Mesothelial cell of epicardium (in vitro differentiated cells): ENCODE data around the gene SPATS2L. TPM values are rescaled to one million over a fixed set of nuclear protein-coding genes. Genes with fewer than 3 reads are reported as not detected.
A peak's percentile ranks its signal among the peaks of the same experiment; 100 is the strongest.

Experiments
- DNase-seq, 2 experiments: peaks; one replicate each; pipeline ENCODE4 v3.0.0; 2021; ENCODE audit warnings: low spot score in 2 of 2; ENCODE audit not compliant: unreplicated experiment in 2 of 2
- H3K27ac Mint-ChIP-seq: 2 replicates; pipeline ENCODE4 v1.8.0; 2021; ENCODE audit warnings: mixed read lengths
- H3K27me3 Mint-ChIP-seq: 2 replicates; pipeline ENCODE4 v1.8.0; 2021; ENCODE audit warnings: low read depth, mixed read lengths
- H3K36me3 Mint-ChIP-seq: 2 replicates; pipeline ENCODE4 v1.8.0; 2021; ENCODE audit warnings: mixed read lengths
- H3K4me1 Mint-ChIP-seq: 2 replicates; pipeline ENCODE4 v1.8.0; 2021; ENCODE audit warnings: mixed read lengths
- H3K4me3 Mint-ChIP-seq: 2 replicates; pipeline ENCODE4 v1.8.0; 2021; ENCODE audit warnings: mild to moderate bottlenecking, moderate library complexity, mixed read lengths
- H3K9me3 Mint-ChIP-seq: 2 replicates; pipeline ENCODE4 v1.8.0; 2021; ENCODE audit warnings: mixed read lengths
- CTCF ChIP-seq: fragments of 200-600 bp; sonication (generic); IDR thresholded peaks from one replicate; pipeline ENCODE4 v1.5.0; 2021; ENCODE audit warnings: antibody characterized with exemption; ENCODE audit not compliant: unreplicated experiment
- total RNA-seq: library from RNA; stranded (reverse); gene quantifications from 3 replicates; pipeline ENCODE4 v1.2.1, GENCODE V29; 2021

The SPATS2L gene
- total RNA-seq, 1 donor from 2014 or later: 84.8 TPM

- Mint-ChIP-seq H3K9me3 (no peaks in the 10 kb centered on the region), H3K27ac (peak overlapping the region; percentile 97), H3K27me3 (no peaks in the 10 kb centered on the region), H3K4me1 (peaks cover 53% of the 10 kb centered on the region), H3K4me3 (peak overlapping the region; percentile 81), H3K36me3 (no peaks in the 10 kb centered on the region)
- TF ChIP-seq CTCF: no peak
- DNase-seq: peak; percentile 27 to 55
Observed at GRCh38 chr2:200305797-200306195, 697 bp upstream of the SPATS2L start.

- Mint-ChIP-seq H3K27me3 (no peaks in the 10 kb centered on the region), H3K4me3 (peak overlapping the region; percentile 79), H3K36me3 (no peaks in the 10 kb centered on the region), H3K27ac (peak overlapping the region; percentile 94), H3K4me1 (peaks cover 59% of the 10 kb centered on the region), H3K9me3 (no peaks in the 10 kb centered on the region)
- no peak for TF ChIP-seq CTCF
- peak; percentile 28 to 61 for DNase-seq
Observed at GRCh38 chr2:200306931-200307723, 634 bp downstream of the SPATS2L start.

- Mint-ChIP-seq H3K9me3 (no peaks in the 10 kb centered on the region), H3K4me3 (peak overlapping the region; percentile 79), H3K36me3 (no peaks in the 10 kb centered on the region), H3K4me1 (peaks cover 53% of the 10 kb centered on the region), H3K27ac (peak overlapping the region; percentile 94), H3K27me3 (no peaks in the 10 kb centered on the region)
- no peak for TF ChIP-seq CTCF
- DNase-seq: no peak
Observed at GRCh38 chr2:200307724-200308545, 1.4 kb downstream of the SPATS2L start.

GRCh38 chr2:200308546-200309295 lies 2.2 kb downstream of the SPATS2L start:
- Mint-ChIP-seq H3K4me3 (peak overlapping the region; percentile 79), H3K27ac (peak overlapping the region; percentile 94), H3K27me3 (no peaks in the 10 kb centered on the region), H3K9me3 (no peaks in the 10 kb centered on the region), H3K4me1 (peaks cover 51% of the 10 kb centered on the region), H3K36me3 (no peaks in the 10 kb centered on the region)
- no peak for TF ChIP-seq CTCF
- no peak for DNase-seq

- H3K9me3 Mint-ChIP-seq: no peaks in the 10 kb centered on the region
- H3K27me3 Mint-ChIP-seq: no peaks in the 10 kb centered on the region
- no peak for TF ChIP-seq CTCF
- DNase-seq: no peak
- no peaks in the 10 kb centered on the region for H3K36me3 Mint-ChIP-seq
- H3K4me3 Mint-ChIP-seq: peak overlapping the region; percentile 79
- H3K4me1 Mint-ChIP-seq: peaks cover 56% of the 10 kb centered on the region
- H3K27ac Mint-ChIP-seq: peak overlapping the region; percentile 94
Observed at GRCh38 chr2:200309296-200310049, 3.0 kb downstream of the SPATS2L start.
